Activated T-helper 1 cell treated with anti-CD3 and anti-CD28 coated beads, Interleukin-12 subunit alpha, Interleukin-12 subunit beta, Interleukin-2, Interleukin-4 antibody, amounts not matched to agents 30 ng/mL and 10 ng/mL and 1 ng/mL, durations not matched to agents 14 hours and 24 hours and 36 hours (primary cell): ENCODE results near the gene CTSZ. TPM values are rescaled to one million over a fixed set of nuclear protein-coding genes. Genes with fewer than 3 reads are reported as not detected.

Experiments
- DNase-seq: peaks from one replicate; pipeline ENCODE4 v3.0.0; 2021; ENCODE audit warnings: low spot score
- H3K27ac Mint-ChIP-seq: one replicate; pipeline ENCODE4 v1.8.0; 2021; ENCODE audit warnings: mild to moderate bottlenecking, mixed read lengths
- H3K27me3 Mint-ChIP-seq: one replicate; pipeline ENCODE4 v1.8.0; 2022; ENCODE audit warnings: mild to moderate bottlenecking, moderate library complexity, mixed read lengths; ENCODE audit not compliant: insufficient read depth
- H3K36me3 Mint-ChIP-seq: one replicate; pipeline ENCODE4 v1.8.0; 2021; ENCODE audit warnings: low read depth, mixed read lengths
- H3K4me1 Mint-ChIP-seq: one replicate; pipeline ENCODE4 v1.8.0; 2021; ENCODE audit warnings: low read depth, mixed read lengths
- H3K4me3 Mint-ChIP-seq: one replicate; pipeline ENCODE4 v1.8.0; 2021; ENCODE audit warnings: mild to moderate bottlenecking, moderate library complexity, mixed read lengths
- H3K9me3 Mint-ChIP-seq: one replicate; pipeline ENCODE4 v1.8.0; 2021; ENCODE audit warnings: mixed read lengths
- intact Hi-C: fragments of 100-400 bp; cut with micrococcal nuclease; formaldehyde crosslinking; loops from one replicate; pipeline ENCODE4 v1.15.1; 2024
- total RNA-seq: library from RNA; stranded (reverse); gene quantifications from 2 replicates; pipeline ENCODE4 v1.2.3, GENCODE V29; 2022

The CTSZ gene
- 46.4 and 54.1 TPM in 2 replicates for total RNA-seq

GRCh38 chr20:59006864-59007664 is at the start of gene CTSZ:
TSS of gene CTSZ (minus strand) at chr20:59007254. CDS start at chr20:59007128, 126 bp downstream.
- intact Hi-C loops, result loop anchor here (1.0 kb wide), 3 partner anchors 25 to 215 kb away; partner anchors contain the start of genes ATP5F1E and NELFCD
- H3K9me3 Mint-ChIP-seq, result no peaks in the 10 kb centered on the region
- no peaks in the 10 kb centered on the region for H3K27me3 Mint-ChIP-seq
- peak within 1 kb of the TSS; percentile 85 for H3K4me3 Mint-ChIP-seq
- H3K4me1 Mint-ChIP-seq, result peaks cover 47% of the 10 kb centered on the region
- H3K36me3 Mint-ChIP-seq, result peaks cover 15% of the 10 kb centered on the region
- H3K27ac Mint-ChIP-seq, result peak within 1 kb of the TSS; percentile 83
- peak; percentile 33 for DNase-seq

- DNase-seq, result no peak
- intact Hi-C loops, result loop anchor here (1.0 kb wide), 1 partner anchor 152 kb away; no protein-coding TSS in a partner anchor
These were observed 48.2 kb upstream of the CTSZ start for GRCh38 chr20:59055302-59055701.

GRCh38 chr20:59051666-59052185 is 44.7 kb upstream of the CTSZ start:
- no peaks in the 10 kb centered on the region for H3K36me3 Mint-ChIP-seq
- no peak overlapping the region for H3K27ac Mint-ChIP-seq
- H3K9me3 Mint-ChIP-seq, result no peaks in the 10 kb centered on the region
- no peak overlapping the region for H3K4me3 Mint-ChIP-seq
- intact Hi-C loops, result no loop called here
- DNase-seq, result no peak
- H3K4me1 Mint-ChIP-seq, result peaks cover 11% of the 10 kb centered on the region
- H3K27me3 Mint-ChIP-seq, result peaks cover 38% of the 10 kb centered on the region

More at GRCh38 chr20:59055302-59055701, 48.2 kb upstream of the CTSZ start:
- Mint-ChIP-seq H3K27ac (no peak overlapping the region), H3K36me3 (no peaks in the 10 kb centered on the region), H3K4me1 (no peaks in the 10 kb centered on the region), H3K4me3 (no peak overlapping the region), H3K9me3 (no peaks in the 10 kb centered on the region), H3K27me3 (peaks cover 39% of the 10 kb centered on the region)

GRCh38 chr20:59050437-59050836 is 43.4 kb upstream of the CTSZ start:
- intact Hi-C loops, result no loop called here
- Mint-ChIP-seq H3K27me3 (peaks cover 33% of the 10 kb centered on the region), H3K4me3 (no peak overlapping the region), H3K9me3 (no peaks in the 10 kb centered on the region), H3K36me3 (no peaks in the 10 kb centered on the region), H3K27ac (no peak overlapping the region), H3K4me1 (peaks cover 11% of the 10 kb centered on the region)
- DNase-seq, result no peak

GRCh38 chr20:59048681-59049030 is 41.6 kb upstream of the CTSZ start:
- H3K27me3 Mint-ChIP-seq, result peaks cover 17% of the 10 kb centered on the region
- DNase-seq, result no peak
- H3K4me1 Mint-ChIP-seq, result peaks cover 14% of the 10 kb centered on the region
- no peak overlapping the region for H3K27ac Mint-ChIP-seq
- H3K9me3 Mint-ChIP-seq, result no peaks in the 10 kb centered on the region
- H3K36me3 Mint-ChIP-seq, result no peaks in the 10 kb centered on the region
- H3K4me3 Mint-ChIP-seq, result no peak overlapping the region
- intact Hi-C loops, result no loop called here

GRCh38 chr20:59047938-59048680 is 41.1 kb upstream of the CTSZ start:
- Mint-ChIP-seq H3K4me3 (no peak overlapping the region), H3K4me1 (peaks cover 20% of the 10 kb centered on the region), H3K36me3 (no peaks in the 10 kb centered on the region), H3K27ac (peak overlapping the region; percentile 49), H3K27me3 (peaks cover 16% of the 10 kb centered on the region), H3K9me3 (no peaks in the 10 kb centered on the region)
- DNase-seq, result no peak
- intact Hi-C loops, result no loop called here

GRCh38 chr20:59046862-59047261 is 39.8 kb upstream of the CTSZ start:
- peaks cover 21% of the 10 kb centered on the region for H3K4me1 Mint-ChIP-seq
- H3K9me3 Mint-ChIP-seq, result no peaks in the 10 kb centered on the region
- intact Hi-C loops, result no loop called here
- no peak overlapping the region for H3K4me3 Mint-ChIP-seq
- no peaks in the 10 kb centered on the region for H3K36me3 Mint-ChIP-seq
- no peak for DNase-seq
- H3K27me3 Mint-ChIP-seq, result peaks cover 13% of the 10 kb centered on the region
- H3K27ac Mint-ChIP-seq, result peak overlapping the region; percentile 72

- Mint-ChIP-seq H3K9me3 (no peaks in the 10 kb centered on the region), H3K4me3 (no peak overlapping the region), H3K27ac (no peak overlapping the region), H3K4me1 (peaks cover 35% of the 10 kb centered on the region), H3K36me3 (peaks cover 12% of the 10 kb centered on the region), H3K27me3 (no peaks in the 10 kb centered on the region)
- no peak for DNase-seq
- intact Hi-C loops, result no loop called here
These were observed 37.7 kb upstream of the CTSZ start for GRCh38 chr20:59044796-59045195.

GRCh38 chr20:59044295-59044694 is 37.2 kb upstream of the CTSZ start:
- Mint-ChIP-seq H3K4me3 (no peak overlapping the region), H3K4me1 (peaks cover 40% of the 10 kb centered on the region), H3K9me3 (no peaks in the 10 kb centered on the region), H3K36me3 (peaks cover 15% of the 10 kb centered on the region), H3K27ac (no peak overlapping the region), H3K27me3 (no peaks in the 10 kb centered on the region)
- DNase-seq, result no peak
- intact Hi-C loops, result no loop called here

GRCh38 chr20:59043698-59044097 is 36.6 kb upstream of the CTSZ start:
- peak overlapping the region; percentile 79 for H3K4me3 Mint-ChIP-seq
- peak overlapping the region; percentile 74 for H3K27ac Mint-ChIP-seq
- H3K9me3 Mint-ChIP-seq, result no peaks in the 10 kb centered on the region
- peaks cover 20% of the 10 kb centered on the region for H3K36me3 Mint-ChIP-seq
- no peak for DNase-seq
- no peaks in the 10 kb centered on the region for H3K27me3 Mint-ChIP-seq
- H3K4me1 Mint-ChIP-seq, result peaks cover 46% of the 10 kb centered on the region
- intact Hi-C loops, result loop anchor here (1.0 to 2.0 kb wide), 3 partner anchors 31 to 655 kb away; partner anchors contain the start of gene VAPB

GRCh38 chr20:59042796-59043631 is 36.0 kb upstream of the CTSZ start:
- H3K36me3 Mint-ChIP-seq, result peaks cover 20% of the 10 kb centered on the region
- peaks cover 44% of the 10 kb centered on the region for H3K4me1 Mint-ChIP-seq
- intact Hi-C loops, result loop anchor here (1.0 to 2.0 kb wide), 6 partner anchors 11 to 654 kb away; partner anchors contain the start of genes ATP5F1E, NELFCD and VAPB
- DNase-seq, result peak; percentile 94
- H3K4me3 Mint-ChIP-seq, result peak overlapping the region; percentile 93
- no peaks in the 10 kb centered on the region for H3K9me3 Mint-ChIP-seq
- no peaks in the 10 kb centered on the region for H3K27me3 Mint-ChIP-seq
- peak overlapping the region; percentile 94 for H3K27ac Mint-ChIP-seq

- Mint-ChIP-seq H3K27me3 (no peaks in the 10 kb centered on the region), H3K36me3 (peaks cover 24% of the 10 kb centered on the region), H3K9me3 (no peaks in the 10 kb centered on the region), H3K4me3 (peak within 1 kb of the TSS; percentile 93), H3K4me1 (peaks cover 47% of the 10 kb centered on the region), H3K27ac (peak within 1 kb of the TSS; percentile 94)
- intact Hi-C loops, result loop anchor here (1.0 to 2.0 kb wide), 5 partner anchors 10 to 653 kb away; partner anchors contain the start of genes ATP5F1E, NELFCD and VAPB
- DNase-seq, result peak; percentile 31
These were observed 35.2 kb upstream of the CTSZ start, which contains the start of gene PRELID3B for GRCh38 chr20:59042151-59042795. TSS of gene PRELID3B (minus strand) at chr20:59042786. CDS start at chr20:59042730, 56 bp downstream.
